Measurements from ENCODE around the gene HSP90AB1. TPM values are rescaled to one million over a fixed set of nuclear protein-coding genes. Genes with fewer than 3 reads are reported as not detected.

The HSP90AB1 gene
- total RNA-seq, 6 experiments from 2014 or later, result 847 to 1,026 (median 920) TPM

DNA sequence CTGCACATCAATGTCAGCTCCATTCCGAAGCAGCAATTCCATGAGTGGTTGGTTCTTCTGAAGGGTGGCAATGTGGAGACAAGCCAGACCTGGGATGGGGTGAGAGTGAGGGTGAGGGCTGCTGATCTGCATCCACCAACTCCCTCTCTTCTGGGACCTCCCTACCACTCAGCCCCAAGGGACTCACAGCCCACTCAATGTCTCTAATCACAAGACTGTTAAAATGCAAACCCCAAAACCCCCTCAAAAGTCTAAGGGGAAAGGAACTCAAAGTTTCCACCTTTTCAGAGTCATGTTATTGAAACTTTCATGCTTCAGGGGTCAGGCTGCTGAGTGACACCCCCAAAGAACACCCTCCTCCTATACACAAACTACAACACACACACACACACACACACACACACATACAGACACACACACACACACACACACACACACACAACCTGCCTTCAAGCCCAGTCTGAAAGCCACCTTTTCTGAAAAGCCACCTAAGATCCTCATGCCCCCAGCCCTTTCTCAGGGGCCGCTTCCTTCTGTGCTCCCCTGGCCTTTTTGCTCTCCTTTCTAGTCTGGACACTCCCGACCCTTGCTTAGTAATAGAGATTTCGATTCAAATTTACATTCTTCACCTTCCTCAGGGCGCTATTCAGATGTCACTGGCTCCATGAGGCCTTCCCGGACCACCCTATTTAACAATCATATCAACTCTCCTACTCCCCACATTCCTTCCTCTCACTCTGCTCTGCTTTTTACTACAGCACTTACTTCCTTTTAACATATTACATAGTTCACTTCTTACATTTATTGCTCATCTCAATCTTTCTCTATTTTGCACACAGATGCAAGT lies 13.8 kb downstream of the HSP90AB1 start:
- TF ChIP-seq, protein P1, sequence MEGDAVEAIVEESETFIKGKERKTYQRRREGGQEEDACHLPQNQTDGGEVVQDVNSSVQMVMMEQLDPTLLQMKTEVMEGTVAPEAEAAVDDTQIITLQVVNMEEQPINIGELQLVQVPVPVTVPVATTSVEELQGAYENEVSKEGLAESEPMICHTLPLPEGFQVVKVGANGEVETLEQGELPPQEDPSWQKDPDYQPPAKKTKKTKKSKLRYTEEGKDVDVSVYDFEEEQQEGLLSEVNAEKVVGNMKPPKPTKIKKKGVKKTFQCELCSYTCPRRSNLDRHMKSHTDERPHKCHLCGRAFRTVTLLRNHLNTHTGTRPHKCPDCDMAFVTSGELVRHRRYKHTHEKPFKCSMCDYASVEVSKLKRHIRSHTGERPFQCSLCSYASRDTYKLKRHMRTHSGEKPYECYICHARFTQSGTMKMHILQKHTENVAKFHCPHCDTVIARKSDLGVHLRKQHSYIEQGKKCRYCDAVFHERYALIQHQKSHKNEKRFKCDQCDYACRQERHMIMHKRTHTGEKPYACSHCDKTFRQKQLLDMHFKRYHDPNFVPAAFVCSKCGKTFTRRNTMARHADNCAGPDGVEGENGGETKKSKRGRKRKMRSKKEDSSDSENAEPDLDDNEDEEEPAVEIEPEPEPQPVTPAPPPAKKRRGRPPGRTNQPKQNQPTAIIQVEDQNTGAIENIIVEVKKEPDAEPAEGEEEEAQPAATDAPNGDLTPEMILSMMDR (IDR thresholded peaks at IDR 0.05), result no peak
- DNase-seq, result no peak
- no peaks in the 10 kb centered on the region for H3K9me3 Mint-ChIP-seq
- peaks cover 47% of the 10 kb centered on the region for H3K4me1 Mint-ChIP-seq (ENCODE audit: low read depth)
- H3K36me3 Mint-ChIP-seq (ENCODE audit: low read depth), result peaks cover 8% of the 10 kb centered on the region; the same call in 1 of the 2 replicates
- H3K4me3 Mint-ChIP-seq, result no peak overlapping the region
- H3K27me3 Mint-ChIP-seq (ENCODE audit: insufficient read depth), result peaks cover 17% of the 10 kb centered on the region
- no peak overlapping the region for H3K27ac Mint-ChIP-seq

DNA sequence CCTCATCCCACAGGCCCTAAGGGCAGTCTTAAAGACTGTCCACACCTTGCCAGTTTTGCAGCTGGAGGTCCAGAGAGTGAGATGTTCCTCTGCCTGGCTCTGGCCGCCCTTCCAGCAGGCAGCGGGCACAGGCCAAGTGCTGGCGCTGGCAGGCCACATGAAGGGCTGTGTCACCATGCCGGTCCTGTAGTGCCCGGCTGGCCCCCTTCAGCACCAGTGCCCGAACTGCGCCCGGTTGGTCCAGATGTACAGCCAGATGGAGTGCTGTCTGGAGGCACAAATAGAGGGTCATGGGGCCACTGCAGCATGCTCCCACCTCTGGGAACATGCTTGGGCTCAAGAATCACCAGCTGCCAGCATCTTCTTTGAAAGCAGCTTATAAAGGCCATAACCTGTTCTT lies 14.7 kb downstream of the HSP90AB1 start:
- Mint-ChIP-seq H3K27me3 (ENCODE audit: insufficient read depth) (peaks cover 8% of the 10 kb centered on the region), H3K4me1 (ENCODE audit: low read depth) (peaks cover 38% of the 10 kb centered on the region), H3K36me3 (ENCODE audit: low read depth) (peaks cover 2% of the 10 kb centered on the region; the same call in 1 of the 2 replicates), H3K9me3 (no peaks in the 10 kb centered on the region), H3K27ac (no peak overlapping the region), H3K4me3 (no peak overlapping the region)
- DNase-seq, result no peak
- TF ChIP-seq, protein P1 (IDR thresholded peaks at IDR 0.05), result no peak

DNA sequence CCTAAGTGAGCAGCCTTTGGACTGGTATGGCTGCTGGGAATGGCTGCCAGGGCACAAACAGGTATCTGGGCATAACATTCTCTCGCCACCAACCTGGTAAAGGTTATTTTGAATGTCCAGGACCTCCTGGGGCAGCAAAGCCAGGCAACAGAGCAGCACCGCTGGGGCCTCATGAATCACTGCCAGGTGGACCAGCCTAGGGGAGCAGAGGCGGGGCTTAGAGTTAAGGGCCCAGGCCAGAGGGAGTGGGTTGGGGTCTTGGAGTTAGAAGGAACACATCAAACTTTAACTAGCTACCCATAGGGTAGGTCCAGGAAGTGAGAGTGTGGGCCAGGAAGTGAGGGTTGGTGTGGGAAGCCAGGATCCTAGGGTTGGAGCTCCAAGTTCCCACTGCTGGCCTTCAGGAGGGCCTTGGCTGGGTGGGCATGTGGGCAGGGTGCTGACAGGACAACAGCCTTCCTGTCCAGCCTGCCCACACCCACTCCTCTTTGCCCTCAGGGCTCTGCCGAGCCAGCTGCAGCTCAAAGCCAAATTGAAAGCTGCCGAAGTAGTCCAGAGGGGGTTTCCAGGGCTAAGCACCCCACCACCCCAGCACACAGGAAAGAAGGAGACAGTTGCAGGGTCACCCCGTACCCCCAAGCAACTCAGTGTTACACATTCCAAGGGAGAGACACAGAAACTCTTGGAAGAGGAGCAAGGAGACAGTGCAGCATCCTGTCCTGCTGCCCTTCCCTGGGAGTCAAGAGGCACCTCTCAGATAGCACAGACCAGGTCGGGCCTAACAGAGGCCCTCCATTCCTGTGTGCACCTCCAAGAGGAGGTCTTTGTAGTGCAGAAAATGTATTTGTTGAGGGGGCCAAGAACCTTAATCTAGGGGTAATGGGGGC lies 15.8 kb downstream of the HSP90AB1 start:
- TF ChIP-seq, protein P1 (IDR thresholded peaks at IDR 0.05), result no peak
- H3K9me3 Mint-ChIP-seq, result no peaks in the 10 kb centered on the region
- no peak for DNase-seq
- peak overlapping the region; percentile 91 for H3K4me3 Mint-ChIP-seq
- peaks cover 4% of the 10 kb centered on the region for H3K27me3 Mint-ChIP-seq (ENCODE audit: insufficient read depth)
- H3K27ac Mint-ChIP-seq, result no peak overlapping the region; the same call in 1 of the 2 replicates
- peaks cover 33% of the 10 kb centered on the region for H3K4me1 Mint-ChIP-seq (ENCODE audit: low read depth)
- H3K36me3 Mint-ChIP-seq (ENCODE audit: low read depth), result no peaks in the 10 kb centered on the region

DNA sequence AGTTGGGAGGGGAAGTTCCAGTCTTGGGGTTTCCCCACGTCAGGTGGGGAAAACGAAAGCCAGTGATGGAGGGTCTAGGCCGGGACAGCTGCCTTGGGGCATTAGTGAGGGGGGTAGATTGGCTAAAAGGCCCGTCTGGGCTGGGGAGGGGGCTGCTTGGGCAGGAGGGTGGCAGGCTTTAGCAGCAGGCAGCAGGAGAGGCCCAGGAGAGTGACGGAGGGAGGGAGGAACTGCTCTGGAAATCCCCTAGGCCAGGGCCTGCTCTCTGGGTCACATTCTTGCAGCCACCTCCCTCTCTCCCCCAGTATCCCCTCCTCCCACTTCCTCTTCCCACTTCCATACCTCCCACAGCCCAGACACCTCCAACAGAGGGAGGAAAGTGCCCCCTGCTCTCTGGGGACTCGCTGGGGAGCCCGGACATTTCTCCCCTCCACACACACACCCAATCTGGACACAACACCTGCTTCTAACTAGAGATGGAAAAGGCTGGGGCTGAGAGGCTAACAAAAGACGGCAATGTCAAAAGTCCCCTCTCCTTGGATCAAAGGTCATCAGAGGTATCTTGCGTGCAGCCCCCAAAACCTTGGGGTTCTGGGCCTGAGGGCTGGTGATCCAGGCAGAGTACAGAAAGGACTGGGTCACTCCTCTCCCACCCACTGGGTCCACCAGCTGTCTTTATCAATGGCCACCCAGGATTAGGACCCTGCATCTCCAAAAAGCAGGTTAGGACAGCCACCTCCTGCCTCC lies 16.6 kb downstream of the HSP90AB1 start:
- H3K4me1 Mint-ChIP-seq (ENCODE audit: low read depth), result peaks cover 27% of the 10 kb centered on the region
- TF ChIP-seq, protein P1 (IDR thresholded peaks at IDR 0.05), result no peak
- no peaks in the 10 kb centered on the region for H3K36me3 Mint-ChIP-seq (ENCODE audit: low read depth)
- DNase-seq, result no peak
- no peaks in the 10 kb centered on the region for H3K9me3 Mint-ChIP-seq
- H3K27me3 Mint-ChIP-seq (ENCODE audit: insufficient read depth), result peaks cover 1% of the 10 kb centered on the region; the same call in 1 of the 2 replicates
- H3K4me3 Mint-ChIP-seq, result peak overlapping the region; percentile 91
- H3K27ac Mint-ChIP-seq, result no peak overlapping the region; the same call in 1 of the 2 replicates

Measured in HFFc6 (cell line).